GM19324 (cell line): ENCODE results near the gene IQSEC3.
"Not testable (repeated sequence)": the region's sequence is repeated elsewhere in the genome, so short reads cannot be mapped to it uniquely, and the experiment has no call there.

Experiments used
- ATAC-seq: cut with Tn5 transposase; IDR thresholded peaks from one replicate; pipeline ENCODE4 v1.9.1; 2021; ENCODE audit warnings: mild to moderate bottlenecking, moderate library complexity; ENCODE audit not compliant: unreplicated experiment, low FRiP score

The IQSEC3 gene

DNA sequence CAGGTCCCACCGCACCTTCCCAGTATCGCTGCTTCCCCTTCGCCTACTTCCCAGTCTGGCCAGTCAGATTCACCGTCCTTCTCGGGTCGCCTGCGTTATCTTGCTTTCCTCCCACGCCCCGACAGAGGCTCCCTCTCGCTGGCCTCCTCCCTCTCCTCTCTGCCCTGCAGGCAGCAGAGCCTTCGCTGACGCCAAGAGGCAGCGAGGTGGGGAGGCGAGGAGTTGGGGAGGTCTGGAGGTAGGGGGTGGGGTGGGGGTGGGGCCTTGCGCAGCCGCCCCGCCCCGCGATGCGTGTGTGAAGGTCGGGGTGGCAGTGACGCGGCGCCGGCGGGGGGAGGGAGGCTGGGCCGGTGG, at the start of gene IQSEC3:
Gene IQSEC3, plus strand, starts transcription at position 340 of the 354 bp plus-strand sequence. CDS start 116 bp downstream, outside the sequence.
- not testable (repeated sequence) for ATAC-seq

DNA sequence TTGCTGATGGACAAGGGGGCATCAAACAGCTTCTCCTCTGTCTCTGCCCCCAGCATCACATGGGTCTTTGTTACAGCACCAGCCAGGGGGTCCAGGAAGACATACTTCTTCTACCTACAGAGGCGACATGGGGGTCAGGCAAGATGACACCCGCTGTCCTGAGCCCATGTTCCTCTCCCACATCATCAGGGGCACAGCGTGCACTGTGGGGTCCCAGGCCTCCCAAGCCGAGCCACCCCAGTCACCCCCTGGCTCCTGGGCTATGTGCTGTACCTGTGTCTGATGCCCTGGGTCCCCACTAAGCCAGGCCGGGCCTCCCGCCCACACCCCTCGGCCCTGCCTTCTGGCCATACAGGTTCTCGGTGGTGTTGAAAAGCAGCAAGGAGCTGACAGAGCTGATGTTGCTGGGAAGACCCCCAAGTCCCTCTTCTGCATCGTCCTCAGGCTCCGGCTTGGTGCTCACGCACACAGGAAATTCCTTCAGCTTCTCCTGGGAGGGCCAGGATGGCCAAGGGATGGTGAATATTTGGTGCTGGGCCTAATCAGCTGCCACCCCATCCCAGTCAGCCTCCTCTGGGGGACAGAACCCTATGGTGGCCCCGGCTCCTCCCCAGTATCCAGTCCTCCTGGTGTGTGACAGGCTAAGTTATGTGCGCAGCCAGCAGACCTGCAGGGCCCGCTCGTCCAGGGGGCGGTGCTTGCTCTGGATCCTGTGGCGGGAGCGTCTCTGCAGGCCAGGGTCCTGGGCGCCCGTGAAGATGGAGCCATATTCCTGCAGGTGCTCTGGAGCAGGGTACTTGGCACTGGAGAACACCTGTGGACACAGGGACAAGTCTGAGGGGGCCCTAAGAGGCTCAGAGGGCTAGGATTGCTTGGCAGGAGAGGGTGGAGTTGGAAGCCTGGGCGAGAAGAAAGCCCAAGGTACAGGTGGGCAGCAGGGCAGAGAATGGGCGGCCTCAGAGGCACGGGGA, 48.9 kb upstream of the IQSEC3 start:
- not testable (repeated sequence) for ATAC-seq

DNA sequence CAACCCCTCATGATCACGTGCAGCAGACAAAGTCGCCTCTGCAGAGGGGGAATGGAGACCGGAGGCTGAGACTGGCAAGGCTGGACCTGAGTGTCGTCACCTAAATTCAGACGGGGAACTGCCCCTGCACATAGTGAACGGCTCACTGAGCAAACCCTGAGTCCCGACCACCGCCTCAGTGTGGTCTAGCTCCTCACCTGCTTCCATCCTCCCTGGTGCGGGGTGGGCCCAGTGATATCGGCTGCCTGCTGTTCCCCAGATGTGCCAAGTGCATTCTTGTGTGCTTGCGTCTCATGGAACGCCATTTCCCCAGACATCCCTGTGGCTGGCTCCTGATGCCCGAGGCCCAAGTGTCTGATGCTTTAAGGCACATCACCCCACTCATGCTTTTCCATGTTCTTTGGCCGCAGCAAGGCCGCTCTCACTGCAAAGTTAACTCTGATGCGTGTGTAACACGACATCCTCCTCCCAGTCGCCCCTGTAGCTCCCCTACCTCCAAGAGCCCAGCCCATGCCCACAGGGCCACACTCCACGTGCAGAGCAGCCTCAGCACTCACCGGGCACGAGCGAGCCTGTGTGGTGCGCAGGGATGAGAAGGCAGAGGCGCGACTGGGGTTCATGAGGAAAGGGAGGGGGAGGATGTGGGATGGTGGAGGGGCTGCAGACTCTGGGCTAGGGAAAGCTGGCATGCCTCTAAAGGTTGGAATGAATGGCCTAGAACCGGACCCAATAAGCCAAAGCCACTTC, 47.6 kb upstream of the IQSEC3 start:
- not testable (repeated sequence) for ATAC-seq

DNA sequence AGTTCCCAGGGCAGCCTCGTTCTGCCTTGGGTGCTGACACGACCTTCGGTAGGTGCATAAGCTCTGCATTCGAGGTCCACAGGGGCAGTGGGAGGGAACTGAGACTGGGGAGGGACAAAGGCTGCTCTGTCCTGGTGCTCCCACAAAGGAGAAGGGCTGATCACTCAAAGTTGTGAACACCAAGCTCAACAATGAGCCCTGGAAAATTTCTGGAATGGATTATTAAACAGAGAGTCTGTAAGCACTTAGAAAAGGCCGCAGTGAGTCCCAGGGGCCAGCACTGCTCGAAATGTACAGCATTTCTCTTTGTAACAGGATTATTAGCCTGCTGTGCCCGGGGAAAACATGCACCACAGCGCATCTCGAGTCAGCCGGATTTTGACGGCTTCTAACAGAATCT, 46.7 kb upstream of the IQSEC3 start:
- ATAC-seq = not testable (repeated sequence)

DNA sequence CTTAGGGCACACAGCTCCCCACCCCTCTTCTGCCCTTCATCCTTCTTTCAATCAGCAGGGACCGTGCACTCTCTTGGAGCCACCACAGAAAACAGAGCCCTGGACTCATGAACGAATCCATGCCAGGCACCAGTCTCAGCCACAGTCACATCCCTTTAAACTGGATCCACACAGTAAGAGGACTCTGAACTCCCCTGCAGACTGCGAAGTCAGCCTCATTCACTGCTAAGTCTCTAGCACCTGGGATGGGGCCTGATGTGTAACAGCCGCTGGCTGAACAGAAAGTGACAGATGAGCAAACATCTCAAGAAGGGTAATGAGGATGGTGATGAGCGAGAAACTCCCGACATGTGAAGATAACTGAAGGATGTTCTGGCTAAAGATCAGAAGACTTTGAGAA, 45.8 kb upstream of the IQSEC3 start:
- no peak for ATAC-seq

DNA sequence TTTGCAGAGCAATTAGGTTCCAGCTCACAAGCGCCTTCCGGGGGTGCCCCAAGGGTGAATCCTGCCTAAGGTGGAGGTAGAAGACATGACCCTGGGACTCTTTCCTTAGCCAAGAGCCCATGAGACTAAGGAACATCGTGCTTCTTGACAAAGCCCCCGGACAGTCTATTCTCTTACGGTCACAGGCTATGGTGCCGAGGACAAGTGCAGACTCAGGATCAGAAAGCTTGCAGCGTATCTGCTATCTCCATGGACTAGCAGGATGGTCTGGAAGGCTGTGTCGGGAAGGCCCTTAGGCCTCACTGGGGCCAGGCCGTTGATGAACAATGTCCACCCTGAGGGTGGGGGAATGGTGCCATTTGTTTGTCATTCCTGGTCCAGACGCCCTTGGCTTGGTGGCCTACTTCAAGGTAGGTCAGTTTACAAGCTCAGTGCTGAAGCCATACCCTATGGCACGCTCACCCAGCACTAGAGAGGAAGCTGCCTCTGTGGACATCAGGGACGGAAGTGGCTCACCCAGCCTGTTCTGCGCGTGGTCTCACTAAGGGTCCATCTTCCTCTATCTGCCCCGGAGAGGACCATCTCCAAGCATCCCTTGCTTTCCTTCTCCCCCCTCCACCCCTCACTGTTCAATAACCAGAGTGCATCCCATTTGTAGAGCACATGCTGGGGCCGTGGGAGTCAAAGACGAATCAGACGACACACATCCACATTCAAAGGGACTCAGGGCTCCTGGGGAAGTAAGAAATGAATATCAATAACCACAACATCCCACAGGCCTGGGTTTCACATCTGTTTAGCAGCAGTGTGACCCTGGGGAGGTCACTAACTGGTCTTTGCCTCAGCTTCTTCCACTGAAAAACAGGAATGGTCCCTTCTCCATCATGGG, 45.0 kb upstream of the IQSEC3 start:
- no peak for ATAC-seq

DNA sequence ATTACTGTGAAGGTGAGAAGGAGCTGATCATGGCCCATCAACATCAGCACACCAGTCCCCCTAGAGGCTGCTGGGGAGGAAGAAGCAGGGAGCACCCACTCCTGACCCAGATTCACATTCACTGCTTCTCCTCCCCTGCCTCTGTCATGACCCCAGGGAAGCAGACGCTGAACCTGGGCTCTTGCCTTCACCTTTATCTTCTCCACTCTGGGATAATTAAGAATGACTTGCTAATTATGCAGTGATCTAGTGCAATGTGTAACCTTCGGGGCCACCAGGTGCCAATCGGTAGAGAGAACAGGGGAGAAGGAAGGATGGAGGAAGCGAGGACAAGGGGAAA, 44.4 kb upstream of the IQSEC3 start:
- ATAC-seq = no peak

DNA sequence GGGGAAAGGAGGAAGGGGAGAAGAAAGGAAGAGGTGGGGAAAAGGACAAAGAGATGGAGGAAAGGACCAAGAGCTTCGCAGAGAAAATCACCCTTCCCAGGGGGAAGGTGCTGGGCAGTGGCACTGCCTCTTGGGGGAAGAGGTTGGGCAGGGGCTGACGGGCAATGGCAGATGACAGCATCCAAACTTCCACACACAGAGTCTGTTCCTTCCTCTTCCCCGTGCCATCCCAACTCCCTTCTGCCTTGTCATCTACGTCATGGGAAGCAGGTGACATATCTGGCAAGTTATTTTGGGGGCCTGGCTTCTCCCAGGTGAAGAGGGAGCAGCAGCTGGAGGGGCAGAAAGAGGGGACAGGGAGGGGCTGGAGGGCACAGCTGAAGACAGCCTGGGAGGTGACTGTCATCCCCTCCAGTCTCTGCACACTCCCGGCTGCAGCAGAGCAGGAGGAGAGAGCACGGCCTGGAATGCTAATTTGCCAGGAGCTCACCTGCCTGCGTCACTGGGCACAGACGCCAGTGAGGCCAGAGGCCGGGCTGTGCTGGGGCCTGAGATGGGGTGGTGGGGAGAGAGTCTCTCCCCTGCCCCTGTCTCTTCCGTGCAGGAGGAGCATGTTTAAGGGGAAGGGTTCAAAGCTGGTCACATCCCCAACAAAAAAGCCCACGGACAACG, 43.9 kb upstream of the IQSEC3 start:
- no peak for ATAC-seq

DNA sequence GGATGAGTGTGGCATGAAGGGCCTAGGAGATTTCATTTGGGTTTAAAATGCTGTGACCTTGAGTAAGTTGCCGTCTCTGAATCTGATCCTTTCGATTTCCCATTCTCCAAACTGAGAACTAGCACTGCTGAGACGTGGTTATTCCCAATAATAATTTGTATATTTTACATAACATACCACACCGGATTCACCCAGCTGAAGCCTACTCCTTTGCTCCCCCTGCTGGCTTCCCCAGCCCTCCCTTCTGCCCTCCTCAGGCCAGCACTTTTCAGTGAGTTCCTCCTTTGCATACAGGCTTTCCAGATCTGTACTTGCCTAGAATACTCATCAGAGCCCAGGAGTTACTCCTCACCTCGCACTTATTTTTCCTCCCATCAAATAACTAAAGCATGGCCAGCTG, 38.7 kb upstream of the IQSEC3 start:
- ATAC-seq = not testable (repeated sequence)

DNA sequence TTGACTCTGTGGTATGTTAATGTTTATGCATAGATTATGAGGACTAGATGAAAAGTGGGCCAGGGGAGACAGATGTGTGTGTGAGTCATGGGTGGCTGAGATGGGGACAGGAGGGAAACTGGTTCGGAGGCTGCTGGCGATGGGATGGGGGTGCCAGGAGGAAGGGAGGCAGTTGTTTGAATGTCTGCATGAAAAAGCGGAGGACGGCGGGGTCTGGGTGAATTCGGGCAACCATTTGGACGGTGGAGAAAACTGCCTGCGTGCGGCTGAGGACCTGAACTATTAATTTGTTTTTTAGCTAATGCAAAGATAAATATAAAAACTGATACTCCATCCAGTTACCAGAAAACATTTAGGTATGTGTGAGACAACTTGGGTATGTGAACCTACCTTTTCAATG, 27.8 kb upstream of the IQSEC3 start:
- ATAC-seq = not testable (repeated sequence)

DNA sequence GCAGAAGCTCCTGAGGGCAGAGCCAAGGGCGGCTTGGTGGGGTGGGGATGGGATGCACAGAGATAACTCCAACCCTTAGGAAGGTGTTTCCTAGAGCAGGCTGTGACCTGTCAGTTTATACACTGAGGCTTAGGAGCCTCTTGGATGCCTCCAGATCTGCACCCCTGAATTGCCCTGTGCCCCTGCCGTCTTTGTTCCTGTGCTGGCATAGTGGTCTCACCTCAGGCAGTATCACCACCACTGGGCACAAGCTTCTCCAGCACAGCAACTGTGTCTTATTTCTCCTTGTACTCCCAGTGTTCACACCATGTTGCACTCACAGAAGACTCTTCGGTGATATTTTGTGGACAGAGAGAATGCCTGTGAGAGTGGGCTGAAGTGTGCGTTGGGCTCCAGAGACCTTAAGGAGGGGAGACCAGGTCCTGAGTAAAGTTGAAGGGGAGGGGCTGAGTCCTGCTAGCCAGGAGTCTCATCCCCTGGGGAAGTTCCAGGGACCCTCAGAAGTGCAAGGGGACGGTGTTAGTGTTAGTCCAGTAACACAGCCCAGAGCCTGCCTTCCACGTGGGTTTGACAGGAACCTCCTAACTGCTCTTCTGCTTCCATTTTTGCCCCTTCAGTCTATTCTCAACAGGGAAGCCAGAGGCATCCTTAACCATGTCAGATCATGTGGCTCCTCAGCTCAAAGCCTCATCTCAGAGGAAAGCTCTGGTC, 26.9 kb upstream of the IQSEC3 start:
- not testable (repeated sequence) for ATAC-seq

DNA sequence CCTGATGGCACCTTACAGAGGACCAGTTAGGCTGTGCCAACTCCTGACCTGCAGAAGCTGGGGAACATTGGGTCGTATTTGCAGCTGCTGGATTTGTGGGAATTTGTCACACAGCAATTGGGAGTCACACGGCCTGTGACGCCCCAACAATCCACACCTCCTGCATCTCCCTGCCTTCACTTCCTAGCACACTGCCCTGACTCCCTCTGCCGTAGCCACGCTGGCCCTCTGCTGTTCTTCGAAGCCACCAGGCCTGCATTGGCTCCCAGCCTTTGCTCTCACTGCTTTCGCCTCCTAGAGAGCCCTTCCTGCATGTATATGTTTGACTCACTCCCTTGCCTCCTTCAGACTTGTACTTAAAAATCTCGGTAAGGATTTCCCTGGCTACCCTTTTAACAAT, 22.2 kb upstream of the IQSEC3 start:
- not testable (repeated sequence) for ATAC-seq

DNA sequence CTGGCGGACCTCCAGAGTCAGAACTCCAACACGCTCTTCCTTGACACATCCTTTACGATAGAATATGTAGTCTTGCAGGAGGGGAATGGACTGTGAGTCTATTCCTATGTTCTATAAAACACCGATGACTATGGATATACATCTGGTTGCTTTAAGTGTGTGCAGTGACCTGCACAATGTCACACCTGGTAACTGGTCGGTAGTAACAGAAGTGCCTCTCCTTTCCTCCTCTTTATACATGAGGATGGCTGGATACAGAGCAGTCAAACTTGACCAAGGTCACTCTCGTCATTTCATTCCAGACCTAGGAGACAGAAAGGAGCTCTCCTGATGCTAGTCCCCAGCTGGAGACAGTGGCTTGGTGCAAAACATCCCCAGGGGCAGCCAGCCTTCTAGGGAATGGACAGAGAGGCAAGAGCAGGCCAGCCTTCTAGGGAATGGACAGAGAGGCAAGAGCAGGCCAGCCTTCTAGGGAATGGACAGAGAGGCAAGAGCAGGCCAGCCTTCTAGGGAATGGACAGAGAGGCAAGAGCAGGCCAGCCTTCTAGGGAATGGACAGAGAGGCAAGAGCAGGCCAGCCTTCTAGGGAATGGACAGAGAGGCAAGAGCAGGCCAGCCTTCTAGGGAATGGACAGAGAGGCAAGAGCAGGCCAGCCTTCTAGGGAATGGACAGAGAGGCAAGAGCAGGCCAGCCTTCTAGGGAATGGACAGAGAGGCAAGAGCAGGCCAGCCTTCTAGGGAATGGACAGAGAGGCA, 21.2 kb upstream of the IQSEC3 start:
- not testable (repeated sequence) for ATAC-seq

DNA sequence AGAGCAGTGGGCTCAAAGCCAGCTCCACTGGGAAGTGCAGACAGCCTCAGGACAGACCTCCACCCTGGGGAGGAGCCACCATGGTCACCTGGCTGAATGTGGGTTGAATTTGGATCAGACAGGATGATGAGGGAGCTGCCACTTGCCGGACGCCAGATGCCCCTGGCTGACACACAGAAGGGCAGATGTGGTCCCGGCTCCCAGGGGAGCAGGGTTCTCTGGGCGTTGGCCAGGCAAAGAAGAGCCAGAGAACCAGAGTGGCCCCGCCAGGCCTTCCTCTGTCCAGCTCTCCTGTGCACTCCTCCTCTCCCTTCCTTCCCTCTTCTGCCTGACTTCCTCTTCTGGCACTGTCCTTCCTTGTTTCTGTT, 20.6 kb upstream of the IQSEC3 start:
- not testable (repeated sequence) for ATAC-seq

DNA sequence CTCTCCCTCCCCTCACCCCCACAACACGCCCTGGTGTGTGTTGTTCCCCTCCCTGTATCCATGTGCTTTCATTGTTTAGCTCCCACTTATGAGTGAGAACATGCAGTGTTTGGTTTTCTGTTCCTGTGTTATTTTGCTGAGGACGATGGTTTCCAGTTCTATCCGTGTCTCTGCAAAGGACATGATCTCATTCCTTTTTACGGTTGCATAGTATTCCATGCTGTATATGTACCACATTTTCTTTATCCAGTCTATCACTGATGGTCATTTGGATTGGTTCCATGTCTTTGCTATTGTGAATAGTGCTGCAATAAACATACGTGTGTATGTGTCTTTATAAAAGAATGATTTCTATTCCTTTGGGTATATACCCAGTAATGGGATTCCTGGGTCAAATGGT, 20.0 kb upstream of the IQSEC3 start:
- not testable (repeated sequence) for ATAC-seq

DNA sequence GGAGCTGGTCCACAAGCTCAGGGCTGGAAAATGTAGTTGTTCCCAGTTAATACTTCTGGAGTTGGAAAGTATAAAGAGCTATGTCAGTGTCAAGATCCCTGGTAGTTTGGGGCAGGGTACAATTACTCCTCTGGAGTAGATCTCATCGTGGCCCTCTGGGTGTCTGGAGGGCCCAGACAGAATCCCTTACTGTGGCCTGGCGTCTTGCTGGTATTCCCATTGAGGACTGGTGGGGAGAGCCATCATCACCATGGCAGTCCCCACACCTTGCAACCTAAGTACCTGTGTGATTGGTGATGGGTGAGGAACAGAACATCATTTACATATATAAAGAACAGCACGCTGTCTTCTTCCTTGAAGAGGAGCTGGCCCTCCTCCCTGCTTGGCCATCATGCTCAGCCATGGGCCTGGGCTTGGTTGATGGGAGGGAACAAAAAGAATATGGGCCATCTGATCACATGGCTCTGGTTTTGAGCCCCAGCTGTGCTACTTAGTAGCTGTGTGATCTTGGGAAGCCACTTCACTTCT, 18.8 kb upstream of the IQSEC3 start:
- ATAC-seq = not testable (repeated sequence)

DNA sequence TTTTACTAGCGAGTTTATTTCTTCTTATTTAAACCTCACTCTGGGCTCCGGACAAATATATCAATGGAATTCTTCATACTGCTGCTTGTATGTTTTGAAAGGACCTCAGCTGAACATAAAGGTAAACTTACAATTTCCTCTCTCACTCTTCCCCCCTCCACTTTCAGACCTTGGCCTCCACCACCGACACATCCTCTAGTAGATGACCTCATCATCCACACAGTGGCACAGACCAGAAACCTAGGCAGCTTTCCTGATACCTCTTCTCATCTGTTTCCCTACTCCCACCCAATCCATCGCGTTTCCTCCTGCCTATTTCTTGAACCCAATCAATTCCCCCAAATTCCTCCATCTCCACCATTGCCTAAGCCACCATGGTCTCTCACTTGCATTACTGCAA, 17.4 kb upstream of the IQSEC3 start:
- not testable (repeated sequence) for ATAC-seq

DNA sequence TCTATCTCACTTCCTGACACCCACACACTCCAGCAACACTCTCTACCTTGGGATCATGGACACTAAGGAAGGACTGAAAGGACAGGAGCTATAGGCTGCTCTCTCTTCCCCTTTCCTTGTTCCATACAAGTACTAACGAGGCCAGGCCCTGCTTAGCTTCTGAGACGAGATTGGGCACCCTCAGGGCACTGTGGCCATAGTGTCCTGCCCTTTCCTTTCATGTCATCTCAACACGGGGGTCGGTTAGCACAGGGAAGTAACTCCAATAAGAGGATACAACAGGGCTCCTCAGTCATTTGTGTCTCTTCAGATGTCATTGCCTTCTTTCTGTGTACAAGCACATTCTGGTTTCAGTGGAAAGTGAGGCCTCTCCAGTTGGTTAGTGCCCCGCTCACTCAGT, 15.5 kb upstream of the IQSEC3 start:
- ATAC-seq = not testable (repeated sequence)
